Measurements from ENCODE around the gene KPRP. TPM values are rescaled to one million over a fixed set of nuclear protein-coding genes. Genes with fewer than 3 reads are reported as not detected.

The KPRP gene
- total RNA-seq, 1 donor from 2014 or later: not detected

DNA sequence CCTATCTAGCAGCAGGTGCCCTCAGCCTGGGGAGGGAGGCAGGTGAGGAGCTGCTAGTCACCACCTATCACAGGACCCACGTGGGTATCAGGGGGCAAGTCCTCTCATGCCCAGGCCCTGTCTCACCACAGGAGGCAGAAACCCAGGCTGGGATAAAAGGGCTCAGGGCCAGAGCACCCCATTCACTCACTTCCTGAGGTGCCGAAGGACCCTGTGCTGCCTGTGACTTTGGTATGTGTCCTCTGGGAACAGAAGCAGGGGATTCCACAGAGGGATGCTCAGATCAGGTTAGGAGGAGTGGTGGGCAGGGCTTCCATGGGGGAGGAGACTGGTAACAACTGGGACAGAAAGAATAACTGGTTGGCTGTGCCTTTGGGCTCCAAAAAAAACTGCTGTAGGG, 28.3 kb downstream of the KPRP start, which contains the start of gene LCE1E:
Gene LCE1E, plus strand, starts transcription at position 181 of the 400 bp plus-strand sequence. CDS start 1,043 bp downstream, outside the sequence.
- Histone ChIP-seq H3K9me3 (ENCODE audit: low read depth) (peaks cover 30% of the 10 kb centered on the region), H3K4me3 (no peak within 1 kb of the TSS), H4K20me1 (ENCODE audit: low read depth) (no peaks in the 10 kb centered on the region), H3K27me3 (no peaks in the 10 kb centered on the region), H3K9ac (no peak within 1 kb of the TSS), H3K4me1 (no peaks in the 10 kb centered on the region), H3K4me2 (no peak within 1 kb of the TSS), H3K79me2 (ENCODE audit: low read depth) (no peaks in the 10 kb centered on the region), H3F3A (ENCODE audit: low read depth) (no peaks in the 10 kb centered on the region), H3K27ac (no peak within 1 kb of the TSS), H3K36me3 (peaks cover 3% of the 10 kb centered on the region), H2AFZ (replicated peaks) (no peak within 1 kb of the TSS)
- no peak for DNase-seq (ENCODE audit: low spot score)
- H3K4me3 Mint-ChIP-seq: no peak within 1 kb of the TSS
- H3K27me3 Mint-ChIP-seq (ENCODE audit: insufficient read depth, low read depth): no peaks in the 10 kb centered on the region
- H3K9me3 Mint-ChIP-seq: peaks cover 18% of the 10 kb centered on the region
- TF ChIP-seq, protein P1, sequence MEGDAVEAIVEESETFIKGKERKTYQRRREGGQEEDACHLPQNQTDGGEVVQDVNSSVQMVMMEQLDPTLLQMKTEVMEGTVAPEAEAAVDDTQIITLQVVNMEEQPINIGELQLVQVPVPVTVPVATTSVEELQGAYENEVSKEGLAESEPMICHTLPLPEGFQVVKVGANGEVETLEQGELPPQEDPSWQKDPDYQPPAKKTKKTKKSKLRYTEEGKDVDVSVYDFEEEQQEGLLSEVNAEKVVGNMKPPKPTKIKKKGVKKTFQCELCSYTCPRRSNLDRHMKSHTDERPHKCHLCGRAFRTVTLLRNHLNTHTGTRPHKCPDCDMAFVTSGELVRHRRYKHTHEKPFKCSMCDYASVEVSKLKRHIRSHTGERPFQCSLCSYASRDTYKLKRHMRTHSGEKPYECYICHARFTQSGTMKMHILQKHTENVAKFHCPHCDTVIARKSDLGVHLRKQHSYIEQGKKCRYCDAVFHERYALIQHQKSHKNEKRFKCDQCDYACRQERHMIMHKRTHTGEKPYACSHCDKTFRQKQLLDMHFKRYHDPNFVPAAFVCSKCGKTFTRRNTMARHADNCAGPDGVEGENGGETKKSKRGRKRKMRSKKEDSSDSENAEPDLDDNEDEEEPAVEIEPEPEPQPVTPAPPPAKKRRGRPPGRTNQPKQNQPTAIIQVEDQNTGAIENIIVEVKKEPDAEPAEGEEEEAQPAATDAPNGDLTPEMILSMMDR (IDR thresholded peaks at IDR 0.05): no peak
- TF ChIP-seq EZH2 (IDR thresholded peaks at IDR 0.05) (no peak), EZH2phosphoT487 (IDR thresholded peaks at IDR 0.05) (no peak)
- no peaks in the 10 kb centered on the region for H3K36me3 Mint-ChIP-seq
- no peak within 1 kb of the TSS for H3K27ac Mint-ChIP-seq
- no peaks in the 10 kb centered on the region for H3K4me1 Mint-ChIP-seq

DNA sequence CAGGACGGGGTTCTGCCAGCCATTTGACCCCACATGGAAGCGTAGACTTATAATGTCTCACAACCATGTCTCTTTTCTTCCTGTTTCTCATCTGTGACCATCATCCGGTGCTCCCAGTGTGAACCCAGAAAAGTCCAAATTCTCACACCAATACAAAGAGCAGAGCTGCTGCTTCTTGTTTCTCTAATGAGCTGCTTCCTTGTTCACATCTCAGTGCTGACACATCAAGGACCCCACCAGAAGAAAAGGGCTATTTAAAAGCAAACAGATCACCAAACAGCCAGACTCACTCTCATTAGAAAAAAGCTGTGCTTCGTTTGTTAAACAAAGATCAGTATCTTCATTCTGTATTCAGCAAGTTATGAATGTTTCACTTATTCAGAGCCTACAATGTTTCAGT, 37.9 kb downstream of the KPRP start:
- Mint-ChIP-seq H3K4me3 (no peak overlapping the region), H3K36me3 (no peaks in the 10 kb centered on the region), H3K4me1 (no peaks in the 10 kb centered on the region), H3K9me3 (peaks cover 14% of the 10 kb centered on the region), H3K27me3 (ENCODE audit: insufficient read depth, low read depth) (no peaks in the 10 kb centered on the region), H3K27ac (no peak overlapping the region)
- no peak overlapping the region for H2AFZ ChIP-seq (replicated peaks)
- no peak overlapping the region for H3K27ac ChIP-seq
- H4K20me1 ChIP-seq (ENCODE audit: low read depth): no peaks in the 10 kb centered on the region
- no peaks in the 10 kb centered on the region for H3K27me3 ChIP-seq
- H3K9ac ChIP-seq: no peak overlapping the region
- TF ChIP-seq, protein P1 (IDR thresholded peaks at IDR 0.05): no peak
- TF ChIP-seq EZH2phosphoT487 (IDR thresholded peaks at IDR 0.05) (no peak), EZH2 (IDR thresholded peaks at IDR 0.05) (no peak)
- peaks cover 38% of the 10 kb centered on the region for H3K9me3 ChIP-seq (ENCODE audit: low read depth)
- no peak overlapping the region for H3K4me3 ChIP-seq
- no peaks in the 10 kb centered on the region for H3K36me3 ChIP-seq
- no peaks in the 10 kb centered on the region for H3F3A ChIP-seq (ENCODE audit: low read depth)
- no peaks in the 10 kb centered on the region for H3K4me1 ChIP-seq
- DNase-seq (ENCODE audit: low spot score): no peak
- H3K79me2 ChIP-seq (ENCODE audit: low read depth): no peaks in the 10 kb centered on the region
- no peak overlapping the region for H3K4me2 ChIP-seq

DNA sequence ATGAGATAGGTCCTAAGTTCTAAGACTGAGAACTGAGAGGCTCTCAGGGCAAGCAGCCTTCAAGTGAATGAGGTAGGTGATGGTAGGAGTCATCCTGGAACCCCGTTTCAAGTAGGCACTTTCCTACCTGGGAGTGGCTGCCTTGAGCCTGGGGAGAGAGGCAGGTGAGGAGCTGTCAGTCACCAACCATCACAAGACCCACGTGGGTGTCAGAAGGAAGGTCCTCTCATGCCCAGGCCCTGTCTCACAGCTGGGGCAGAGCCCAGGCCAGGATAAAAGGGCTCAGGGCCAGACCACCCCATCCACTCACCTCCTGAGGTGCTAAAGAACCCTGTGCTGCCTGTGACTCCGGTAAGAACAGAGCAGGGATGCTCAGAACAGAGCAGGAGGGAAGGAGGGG, 38.6 kb downstream of the KPRP start, which contains the start of gene LCE1D:
Gene LCE1D, plus strand, starts transcription at position 301 of the 400 bp plus-strand sequence. CDS start 1,074 bp downstream, outside the sequence.
- Mint-ChIP-seq H3K27me3 (ENCODE audit: insufficient read depth, low read depth) (no peaks in the 10 kb centered on the region), H3K27ac (no peak within 1 kb of the TSS), H3K9me3 (peaks cover 14% of the 10 kb centered on the region), H3K36me3 (no peaks in the 10 kb centered on the region), H3K4me1 (no peaks in the 10 kb centered on the region), H3K4me3 (no peak within 1 kb of the TSS)
- H3K4me2 ChIP-seq: no peak within 1 kb of the TSS
- H3K4me1 ChIP-seq: no peaks in the 10 kb centered on the region
- no peak within 1 kb of the TSS for H2AFZ ChIP-seq (replicated peaks)
- H3K4me3 ChIP-seq: no peak within 1 kb of the TSS
- DNase-seq (ENCODE audit: low spot score): no peak
- TF ChIP-seq, protein P1 (IDR thresholded peaks at IDR 0.05): no peak
- TF ChIP-seq EZH2phosphoT487 (IDR thresholded peaks at IDR 0.05) (no peak), EZH2 (IDR thresholded peaks at IDR 0.05) (no peak)
- H3F3A ChIP-seq (ENCODE audit: low read depth): no peaks in the 10 kb centered on the region
- H3K27me3 ChIP-seq: no peaks in the 10 kb centered on the region
- no peak within 1 kb of the TSS for H3K9ac ChIP-seq
- peaks cover 40% of the 10 kb centered on the region for H3K9me3 ChIP-seq (ENCODE audit: low read depth)
- H3K79me2 ChIP-seq (ENCODE audit: low read depth): no peaks in the 10 kb centered on the region
- H4K20me1 ChIP-seq (ENCODE audit: low read depth): no peaks in the 10 kb centered on the region
- no peaks in the 10 kb centered on the region for H3K36me3 ChIP-seq
- H3K27ac ChIP-seq: no peak within 1 kb of the TSS

All from neural progenitor cell (in vitro differentiated cells).